Left lung (tissue), 10 donors: Measurements from ENCODE around the gene ELF2. TPM values are rescaled to one million over a fixed set of nuclear protein-coding genes. Genes with fewer than 3 reads are reported as not detected.
"Not testable (repeated sequence)": the region's sequence is repeated elsewhere in the genome, so short reads cannot be mapped to it uniquely, and the experiment has no call there.

Experiments used
- ATAC-seq: fragments of 200-7000 bp; cut with Tn5 transposase; one replicate; pipeline ENCODE4 v1.9.1; 2020; ENCODE audit warnings: moderate library complexity
- DNase-seq, 4 donors: peaks; one replicate each; pipeline ENCODE4 v3.0.0-alpha.2; 2013 to 2020
- H3K27ac ChIP-seq, 2 donors: fragments of 200-600 bp; sonication (generic) in 1 of 2; one replicate each; pipeline versions ENCODE4 v1.5.0 to v1.8.0; 2020 to 2021
- H3K27me3 ChIP-seq, 2 donors: fragments of 200-600 bp; sonication (generic) in 1 of 2; one replicate each; pipeline versions ENCODE4 v1.5.0 to v1.8.0; 2020 to 2021
- H3K36me3 ChIP-seq, 2 donors: fragments of 200-600 bp; sonication (generic) in 1 of 2; one replicate each; pipeline versions ENCODE4 v1.5.0 to v1.8.0; 2020 to 2021
- H3K4me1 ChIP-seq, 2 donors: fragments of 200-600 bp; one replicate each; pipeline ENCODE4 v1.8.0; 2021
- H3K4me3 ChIP-seq, 2 donors: fragments of 200-600 bp; sonication (generic) in 1 of 2; one replicate each; pipeline versions ENCODE4 v1.5.0 to v1.8.0; 2020 to 2021; ENCODE audit warnings: mild to moderate bottlenecking in 1 of 2
- H3K9me3 ChIP-seq, 2 donors: fragments of 200-600 bp; sonication (generic) in 1 of 2; one replicate each; pipeline versions ENCODE4 v1.5.0 to v1.8.0; 2020 to 2021
- intact Hi-C, 2 donors: fragments of 100-400 bp; cut with DNase I; formaldehyde crosslinking; loops; one replicate each; pipeline versions ENCODE4 v1.11.2 to v1.14.2; 2022
- polyA plus RNA-seq, 6 donors: library from polyadenylated mRNA; unstranded; fragments of 120-200 nt; gene quantifications; one replicate each; pipeline ENCODE4 v1.2.1, GENCODE V29; 2013; ENCODE audit not compliant: insufficient read length in 6 of 6
- total RNA-seq, 2 donors: library from RNA; stranded (reverse); fragmentation: NEBNext Ultra II Directional; extraction: Animal tissue kit (Norgen Biotek cat#: 25700); gene quantifications; one replicate each; pipeline ENCODE4 v1.2.1, GENCODE V29; 2021
- TF ChIP-seq, protein P1 (sequence below), 2 donors: fragments of 200-600 bp; sonication (generic) in 1 of 2; IDR thresholded peaks; one replicate each; pipeline versions ENCODE4 v1.5.0 to v1.8.0; 2021; ENCODE audit warnings: antibody characterized with exemption in 2 of 2
- donor health status: DM: no; HTN: yes; CAD: no.
- donor health status: DM: no; HTN: no; CAD: no.

Gene ELF2
- total and polyA plus RNA-seq, 8 donors, result 37.3 to 82.6 (median 70.4) TPM

DNA sequence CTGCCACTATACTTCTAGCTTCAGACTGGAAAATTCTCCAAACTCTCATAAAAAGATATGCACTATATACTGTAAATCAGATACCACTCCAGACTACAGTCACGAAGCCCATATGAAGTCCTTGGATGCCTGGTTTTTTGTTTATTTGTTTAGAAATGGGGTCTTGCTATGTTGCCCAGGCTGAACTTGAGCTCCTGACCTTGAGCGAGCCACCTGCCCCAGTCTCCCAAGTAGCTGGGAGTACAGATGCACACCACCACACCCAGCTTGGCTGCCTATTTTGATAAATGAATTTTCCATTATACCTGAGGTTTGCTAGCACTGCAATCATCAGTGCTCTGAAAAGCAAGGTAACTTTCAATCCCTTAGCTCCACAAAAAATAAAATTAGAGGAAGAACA is 53.1 kb downstream of the ELF2 start:
- DNase-seq (no peak), ATAC-seq (no peak)
- Histone ChIP-seq H3K9me3 (no peaks in the 10 kb centered on the region), H3K4me3 (no peak overlapping the region), H3K27me3 (no peaks in the 10 kb centered on the region), H3K36me3 (peaks cover 0 to 17% of the 10 kb centered on the region in 2 donors), H3K4me1 (no peaks in the 10 kb centered on the region), H3K27ac (no peak overlapping the region)
- TF ChIP-seq, protein P1, sequence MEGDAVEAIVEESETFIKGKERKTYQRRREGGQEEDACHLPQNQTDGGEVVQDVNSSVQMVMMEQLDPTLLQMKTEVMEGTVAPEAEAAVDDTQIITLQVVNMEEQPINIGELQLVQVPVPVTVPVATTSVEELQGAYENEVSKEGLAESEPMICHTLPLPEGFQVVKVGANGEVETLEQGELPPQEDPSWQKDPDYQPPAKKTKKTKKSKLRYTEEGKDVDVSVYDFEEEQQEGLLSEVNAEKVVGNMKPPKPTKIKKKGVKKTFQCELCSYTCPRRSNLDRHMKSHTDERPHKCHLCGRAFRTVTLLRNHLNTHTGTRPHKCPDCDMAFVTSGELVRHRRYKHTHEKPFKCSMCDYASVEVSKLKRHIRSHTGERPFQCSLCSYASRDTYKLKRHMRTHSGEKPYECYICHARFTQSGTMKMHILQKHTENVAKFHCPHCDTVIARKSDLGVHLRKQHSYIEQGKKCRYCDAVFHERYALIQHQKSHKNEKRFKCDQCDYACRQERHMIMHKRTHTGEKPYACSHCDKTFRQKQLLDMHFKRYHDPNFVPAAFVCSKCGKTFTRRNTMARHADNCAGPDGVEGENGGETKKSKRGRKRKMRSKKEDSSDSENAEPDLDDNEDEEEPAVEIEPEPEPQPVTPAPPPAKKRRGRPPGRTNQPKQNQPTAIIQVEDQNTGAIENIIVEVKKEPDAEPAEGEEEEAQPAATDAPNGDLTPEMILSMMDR (IDR thresholded peaks at IDR 0.05), result no peak
- intact Hi-C loops, result no loop called here

DNA sequence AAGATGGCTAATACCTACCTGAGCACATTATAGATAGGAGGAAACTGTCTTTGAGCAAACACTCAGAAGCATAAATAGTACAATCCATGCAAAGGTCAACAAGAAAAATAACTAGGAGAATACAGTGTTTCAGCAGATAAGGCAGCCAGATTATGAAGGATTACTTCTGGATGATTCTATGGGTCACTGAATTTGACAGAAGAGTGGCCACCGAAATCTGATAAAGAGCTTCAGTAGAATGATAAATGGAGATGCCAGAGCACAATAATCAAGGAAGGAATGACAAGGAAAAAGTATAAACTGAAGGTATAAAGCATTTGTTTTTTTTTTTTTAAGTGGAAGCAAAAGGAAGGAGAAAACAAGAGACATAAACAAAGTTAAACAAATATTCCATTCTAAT is 58.7 kb downstream of the ELF2 start:
- DNase-seq (no peak), ATAC-seq (no peak)
- Histone ChIP-seq H3K9me3 (no peaks in the 10 kb centered on the region), H3K27me3 (no peaks in the 10 kb centered on the region), H3K4me3 (no peak overlapping the region), H3K27ac (no peak overlapping the region), H3K36me3 (peaks cover 0 to 43% of the 10 kb centered on the region in 2 donors), H3K4me1 (no peaks in the 10 kb centered on the region)
- intact Hi-C loops, result no loop called here
- TF ChIP-seq, protein P1 (IDR thresholded peaks at IDR 0.05), result no peak

DNA sequence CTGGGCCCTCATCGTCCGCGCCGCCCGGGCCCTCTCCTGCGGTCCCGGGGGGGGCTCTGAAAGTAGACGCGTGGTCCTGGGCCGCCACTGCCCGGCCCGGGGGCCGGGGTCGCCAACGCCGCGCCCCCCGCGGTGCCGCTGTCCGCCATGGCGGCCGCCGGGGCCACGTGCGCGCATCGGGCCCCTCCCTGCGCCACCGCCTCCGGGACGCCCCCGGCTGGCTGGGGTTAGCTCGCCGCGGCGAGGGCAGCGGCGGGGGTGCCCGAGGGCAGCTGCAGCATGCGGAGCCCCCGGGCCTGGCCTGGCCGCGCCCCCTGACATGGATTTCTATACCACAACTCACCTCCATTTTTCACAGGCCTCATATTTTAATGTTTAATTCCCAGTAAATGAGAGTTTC is 61.8 kb downstream of the ELF2 start:
- TF ChIP-seq, protein P1 (IDR thresholded peaks at IDR 0.05), result no peak
- no peak overlapping the region for H3K27ac ChIP-seq
- no peaks in the 10 kb centered on the region for H3K4me1 ChIP-seq
- intact Hi-C loops, result no loop called here
- H3K36me3 ChIP-seq, result peaks cover 0 to 38% of the 10 kb centered on the region in 2 donors
- no peak overlapping the region for H3K4me3 ChIP-seq
- DNase-seq (peak in 1 of 4 donors; percentile 61), ATAC-seq (no peak)
- no peaks in the 10 kb centered on the region for H3K9me3 ChIP-seq
- no peaks in the 10 kb centered on the region for H3K27me3 ChIP-seq

DNA sequence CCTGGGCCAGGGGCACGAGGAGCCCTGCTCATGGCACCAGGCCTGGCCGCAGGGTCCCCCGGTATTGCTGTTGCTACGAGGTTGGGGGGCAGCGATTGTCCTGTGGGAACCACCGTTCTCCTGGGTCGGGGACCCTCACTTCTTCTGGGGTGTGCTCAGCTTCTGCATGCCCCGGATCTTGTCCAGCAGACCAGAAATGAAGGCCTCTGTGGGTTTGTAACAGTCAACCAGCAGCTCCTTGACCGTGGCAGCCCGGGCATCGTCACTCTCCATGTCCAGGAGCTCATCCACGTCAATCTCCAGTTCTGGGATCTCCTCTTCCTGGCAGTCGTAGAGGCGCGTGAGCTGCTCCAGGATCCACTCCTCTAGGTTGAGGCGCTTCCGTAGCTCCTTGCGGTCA is 62.2 kb downstream of the ELF2 start:
- peaks cover 0 to 38% of the 10 kb centered on the region in 2 donors for H3K36me3 ChIP-seq
- peak in 1 of 4 donors; percentile 50 for DNase-seq
- H3K9me3 ChIP-seq, H3K4me1 ChIP-seq, H3K4me3 ChIP-seq, H3K27me3 ChIP-seq, H3K27ac ChIP-seq, intact Hi-C loops, ATAC-seq: not testable (repeated sequence)

DNA sequence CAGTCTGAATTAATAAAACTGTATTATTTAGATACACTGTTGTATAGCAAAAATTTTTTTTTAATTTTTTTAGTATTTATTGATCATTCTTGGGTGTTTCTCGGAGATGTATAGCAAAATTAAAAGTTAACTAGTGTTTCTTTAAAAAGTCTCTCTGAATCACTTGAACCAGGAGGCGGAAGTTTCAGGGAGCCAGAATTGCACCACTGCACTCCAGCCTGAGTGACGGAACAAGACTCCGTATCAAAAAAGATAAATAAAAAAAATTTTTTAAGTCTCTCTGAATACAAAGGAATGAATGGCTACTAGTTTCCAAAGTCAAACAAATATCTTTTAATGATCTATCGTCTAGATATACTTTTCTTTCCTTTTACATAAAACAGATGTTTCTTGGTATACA is 64.4 kb downstream of the ELF2 start:
- DNase-seq (peak in 1 of 4 donors; percentile 25), ATAC-seq (peak; percentile 75)
- TF ChIP-seq, protein P1 (IDR thresholded peaks at IDR 0.05), result no peak
- H3K36me3 ChIP-seq, result peaks cover 0 to 36% of the 10 kb centered on the region in 2 donors
- no peaks in the 10 kb centered on the region for H3K27me3 ChIP-seq
- no peaks in the 10 kb centered on the region for H3K4me1 ChIP-seq
- no peak overlapping the region for H3K27ac ChIP-seq
- intact Hi-C loops, result no loop called here
- peak overlapping the region in 1 of 2 donors; percentile 4 for H3K4me3 ChIP-seq
- no peaks in the 10 kb centered on the region for H3K9me3 ChIP-seq

DNA sequence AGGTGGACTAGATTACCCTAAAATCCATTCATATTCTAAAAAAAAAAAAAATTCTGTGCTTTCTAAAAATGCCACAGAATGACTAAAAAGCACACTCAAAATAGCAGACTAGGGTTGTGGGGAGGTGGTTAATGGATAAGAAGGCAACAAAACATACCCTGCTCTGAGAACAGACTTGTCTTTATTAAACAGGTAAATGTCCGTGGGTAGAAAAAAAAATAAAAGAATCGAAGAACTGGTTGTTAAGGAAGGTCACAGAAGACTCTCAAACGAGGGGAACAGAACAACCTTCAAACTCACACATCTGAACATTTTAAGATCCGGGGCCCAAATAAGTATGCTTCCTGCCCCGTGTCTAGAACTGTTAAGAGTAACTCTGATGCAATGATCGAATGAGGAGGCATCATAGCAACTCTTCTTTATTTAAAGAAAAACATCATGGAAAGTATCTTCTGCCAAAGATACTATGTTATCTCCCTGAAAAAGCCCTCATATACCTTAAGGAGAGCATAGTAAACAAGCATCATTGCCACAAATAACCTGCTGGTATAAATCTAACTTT is 68.4 kb downstream of the ELF2 start:
- no peak overlapping the region for H3K4me3 ChIP-seq
- TF ChIP-seq, protein P1 (IDR thresholded peaks at IDR 0.05), result no peak
- intact Hi-C loops, result no loop called here
- H3K4me1 ChIP-seq, result no peaks in the 10 kb centered on the region
- H3K27me3 ChIP-seq, result no peaks in the 10 kb centered on the region
- DNase-seq (no peak), ATAC-seq (no peak)
- no peak overlapping the region for H3K27ac ChIP-seq
- H3K36me3 ChIP-seq, result peaks cover 0 to 8% of the 10 kb centered on the region in 2 donors
- H3K9me3 ChIP-seq, result no peaks in the 10 kb centered on the region
